ENCODE data around the gene PXYLP1.
"Not testable (repeated sequence)": the region's sequence is repeated elsewhere in the genome, so short reads cannot be mapped to it uniquely, and the experiment has no call there.

- TF ChIP-seq CTCF, POLR2A (IDR thresholded peaks at IDR 0.05): not testable (repeated sequence)
Measured at GRCh38 chr3:141211306-141211705, 20.3 kb upstream of the PXYLP1 start.

Data from tibial nerve (tissue), 3 donors.